Fibroblast of lung (primary cell): ENCODE data around the gene PIP5KL1. TPM values are rescaled to one million over a fixed set of nuclear protein-coding genes. Genes with fewer than 3 reads are reported as not detected.

Experiments used
- DNase-seq, 2 donors: peaks; one replicate each; pipeline versions ENCODE4 v3.0.0 to v3.0.0-alpha.2; 2010; ENCODE audit warnings: low read depth in 2 of 2
- H2AFZ ChIP-seq: 2 replicates; pipeline ENCODE4 v1.5.1; 2012; ENCODE audit warnings: low read length, control low read depth, inconsistent platforms
- H3K27ac ChIP-seq: 2 replicates; pipeline ENCODE4 v1.5.1; 2011; ENCODE audit warnings: low read length, control low read depth; ENCODE audit not compliant: insufficient read depth
- H3K27me3 ChIP-seq: 2 replicates; pipeline ENCODE4 v1.5.1; 2011; ENCODE audit warnings: mild to moderate bottlenecking, low read length; ENCODE audit not compliant: control insufficient read depth, insufficient read depth
- H3K36me3 ChIP-seq: 2 replicates; pipeline ENCODE4 v1.5.1; 2011; ENCODE audit warnings: low read length; ENCODE audit not compliant: control insufficient read depth, insufficient read depth
- H3K4me1 ChIP-seq: 2 replicates; pipeline ENCODE4 v1.5.1; 2011; ENCODE audit warnings: low read length; ENCODE audit not compliant: control insufficient read depth, insufficient read depth; ENCODE audit errors: extremely low read depth
- H3K4me2 ChIP-seq: 2 replicates; pipeline ENCODE4 v1.5.1; 2011; ENCODE audit warnings: low read length, control low read depth; ENCODE audit not compliant: insufficient read depth; ENCODE audit errors: extremely low read depth
- H3K4me3 ChIP-seq, 4 experiments: fragments of 200-600 bp in 1 of 4; sonication (generic) in 1 of 4; replicated peaks in 1 of 4; 2 replicates each; pipeline ENCODE4 v1.5.1; 2011 to 2016; ENCODE audit warnings: low read length in 4 of 4, low read depth in 3 of 4, mild to moderate bottlenecking in 3 of 4, control low read depth in 2 of 4, inconsistent platforms in 1 of 4, mixed read lengths in 1 of 4; ENCODE audit not compliant: insufficient read depth in 1 of 4; ENCODE audit errors: control extremely low read depth in 1 of 4
- H3K79me2 ChIP-seq: 2 replicates; pipeline ENCODE4 v1.5.1; 2012; ENCODE audit warnings: mild to moderate bottlenecking, low read length, inconsistent platforms; ENCODE audit not compliant: control insufficient read depth, insufficient read depth
- H3K9ac ChIP-seq: 2 replicates; pipeline ENCODE4 v1.5.1; 2011; ENCODE audit warnings: mild to moderate bottlenecking, low read length, control low read depth; ENCODE audit not compliant: insufficient read depth
- H3K9me3 ChIP-seq: 2 replicates; pipeline ENCODE4 v1.5.1; 2012; ENCODE audit warnings: low read depth, low read length; ENCODE audit not compliant: control insufficient read depth, insufficient read depth
- H4K20me1 ChIP-seq: 2 replicates; pipeline ENCODE4 v1.5.1; 2011; ENCODE audit warnings: low read length; ENCODE audit not compliant: control insufficient read depth, insufficient read depth; ENCODE audit errors: extremely low read depth
- EZH2 ChIP-seq: IDR thresholded peaks from 2 replicates; pipeline ENCODE4 v1.5.1; 2012; ENCODE audit warnings: low read length, control low read depth, mild to moderate bottlenecking; ENCODE audit errors: missing control alignments
- polyA plus RNA-seq, 2 donors: library from polyadenylated mRNA; depleted of rRNA in 1 of 2; stranded (reverse) in 1 of 2; unstranded in 1 of 2; fragments of >200 nt; gene quantifications; 2 replicates each; pipeline ENCODE4 v1.2.1, GENCODE V29; 2011 to 2012; ENCODE audit warnings: missing spikeins in 1 of 2
- total RNA-seq: library from RNA; depleted of rRNA; stranded (reverse); fragments of >200 nt; gene quantifications from 2 replicates; pipeline ENCODE4 v1.2.1, GENCODE V29; 2014
- TF ChIP-seq, protein P1 (sequence below), 2 donors: IDR thresholded peaks in 1 of 2; conservative IDR thresholded peaks in 1 of 2; 1 replicate in 1 of 2; 2 replicates in 1 of 2; pipeline ENCODE4 v1.5.1; 2011 to 2012; ENCODE audit warnings: low read length in 2 of 2, control low read depth in 1 of 2, inconsistent platforms in 1 of 2, low read depth in 1 of 2, mild to moderate bottlenecking in 1 of 2

Gene PIP5KL1
- total and polyA plus RNA-seq, 2 donors (not counting 1 experiment from before 2014, with no cell fraction given), result 1.9 to 2.5 TPM

DNA sequence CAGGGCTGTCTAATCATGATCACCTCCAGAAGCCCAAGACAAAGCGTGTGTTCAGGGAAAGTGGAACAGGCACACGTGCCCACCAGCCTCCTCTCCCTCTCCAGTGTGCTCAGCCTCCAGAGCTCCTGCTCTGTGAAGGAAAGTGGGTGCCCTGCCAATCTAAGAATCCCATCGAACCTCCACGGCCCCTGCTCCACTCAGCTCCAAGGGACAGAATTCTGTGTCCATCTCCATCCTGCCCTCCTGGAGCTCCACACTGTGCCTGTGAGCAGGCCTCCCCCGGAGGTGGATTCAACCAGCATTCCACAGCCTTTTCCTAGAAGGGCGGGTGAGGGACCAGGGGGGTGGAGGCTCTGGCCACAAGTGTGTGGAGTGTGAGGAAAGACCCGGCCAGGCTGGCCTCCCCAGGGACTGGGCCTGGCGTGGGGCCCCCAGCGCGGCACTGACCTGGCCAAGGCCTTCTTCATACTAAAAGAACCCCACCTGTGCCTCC, 44.2 kb upstream of the PIP5KL1 start:
- Histone ChIP-seq H3K36me3 (no peaks in the 10 kb centered on the region), H3K4me2 (peak overlapping the region; percentile 27), H4K20me1 (no peaks in the 10 kb centered on the region), H3K9ac (no peak overlapping the region), H3K79me2 (peaks cover 75% of the 10 kb centered on the region), H3K4me3 (no peak overlapping the region), H3K4me1 (peaks cover 27% of the 10 kb centered on the region), H3K27me3 (no peaks in the 10 kb centered on the region), H3K27ac (no peak overlapping the region), H2AFZ (no peak overlapping the region), H3K9me3 (no peaks in the 10 kb centered on the region)
- peak in 1 of 2 donors; percentile 27 for DNase-seq
- TF ChIP-seq EZH2, result no peak
- TF ChIP-seq, protein P1, sequence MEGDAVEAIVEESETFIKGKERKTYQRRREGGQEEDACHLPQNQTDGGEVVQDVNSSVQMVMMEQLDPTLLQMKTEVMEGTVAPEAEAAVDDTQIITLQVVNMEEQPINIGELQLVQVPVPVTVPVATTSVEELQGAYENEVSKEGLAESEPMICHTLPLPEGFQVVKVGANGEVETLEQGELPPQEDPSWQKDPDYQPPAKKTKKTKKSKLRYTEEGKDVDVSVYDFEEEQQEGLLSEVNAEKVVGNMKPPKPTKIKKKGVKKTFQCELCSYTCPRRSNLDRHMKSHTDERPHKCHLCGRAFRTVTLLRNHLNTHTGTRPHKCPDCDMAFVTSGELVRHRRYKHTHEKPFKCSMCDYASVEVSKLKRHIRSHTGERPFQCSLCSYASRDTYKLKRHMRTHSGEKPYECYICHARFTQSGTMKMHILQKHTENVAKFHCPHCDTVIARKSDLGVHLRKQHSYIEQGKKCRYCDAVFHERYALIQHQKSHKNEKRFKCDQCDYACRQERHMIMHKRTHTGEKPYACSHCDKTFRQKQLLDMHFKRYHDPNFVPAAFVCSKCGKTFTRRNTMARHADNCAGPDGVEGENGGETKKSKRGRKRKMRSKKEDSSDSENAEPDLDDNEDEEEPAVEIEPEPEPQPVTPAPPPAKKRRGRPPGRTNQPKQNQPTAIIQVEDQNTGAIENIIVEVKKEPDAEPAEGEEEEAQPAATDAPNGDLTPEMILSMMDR (conservative IDR thresholded peaks at IDR 0.05 in 1 of 2, IDR thresholded peaks at IDR 0.05 in 1 of 2; ENCODE audit: low read depth in 1 of 2, low read length in 2 of 2), result no peak

DNA sequence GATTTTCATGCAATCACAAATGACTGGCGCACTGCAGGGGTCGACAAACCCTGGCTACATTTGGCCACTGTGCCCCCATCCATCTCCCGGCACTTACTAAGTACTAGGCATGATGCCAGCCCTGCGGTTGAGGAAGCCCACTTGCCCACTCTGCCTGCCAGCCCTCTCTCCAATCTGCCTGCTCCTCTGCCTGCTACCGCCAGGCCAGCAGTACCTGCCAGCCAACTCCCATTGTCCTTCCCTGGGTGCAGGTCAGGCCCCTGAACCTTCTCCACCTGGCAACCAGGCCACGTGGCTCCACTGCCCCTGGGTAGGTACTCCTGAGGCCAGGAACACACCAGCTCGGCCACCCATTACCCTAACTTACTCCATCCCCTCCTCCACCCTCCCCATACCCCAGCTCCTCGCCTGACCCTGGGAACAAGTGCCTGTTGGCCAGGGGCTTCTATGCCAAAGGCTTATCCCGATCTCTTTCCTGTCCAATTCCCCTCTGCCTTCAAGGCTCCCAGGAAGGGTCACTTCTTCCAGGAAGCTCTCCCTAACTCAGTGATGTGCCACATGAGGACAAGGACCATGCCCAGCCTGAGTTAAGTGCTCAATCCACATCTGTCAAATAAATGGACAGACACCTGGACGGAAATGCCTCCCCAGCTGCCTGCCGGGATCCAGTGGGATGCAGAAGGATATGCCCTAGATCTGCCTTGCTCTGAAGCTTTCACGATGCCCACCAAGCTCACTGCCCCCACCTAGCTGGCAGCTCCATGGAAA, 43.6 kb upstream of the PIP5KL1 start:
- H2AFZ ChIP-seq, result no peak overlapping the region
- no peaks in the 10 kb centered on the region for H3K9me3 ChIP-seq
- peaks cover 71% of the 10 kb centered on the region for H3K79me2 ChIP-seq
- TF ChIP-seq, protein P1 (conservative IDR thresholded peaks at IDR 0.05 in 1 of 2, IDR thresholded peaks at IDR 0.05 in 1 of 2; ENCODE audit: low read depth in 1 of 2, low read length in 2 of 2), result no peak
- TF ChIP-seq EZH2, result no peak
- peaks cover 33% of the 10 kb centered on the region for H3K4me1 ChIP-seq
- no peaks in the 10 kb centered on the region for H3K36me3 ChIP-seq
- H3K27me3 ChIP-seq, result no peaks in the 10 kb centered on the region
- no peak overlapping the region for H3K27ac ChIP-seq
- no peak overlapping the region for H3K9ac ChIP-seq
- H3K4me3 ChIP-seq, result no peak overlapping the region
- H3K4me2 ChIP-seq, result peak overlapping the region; percentile 27
- DNase-seq, result no peak
- no peaks in the 10 kb centered on the region for H4K20me1 ChIP-seq

DNA sequence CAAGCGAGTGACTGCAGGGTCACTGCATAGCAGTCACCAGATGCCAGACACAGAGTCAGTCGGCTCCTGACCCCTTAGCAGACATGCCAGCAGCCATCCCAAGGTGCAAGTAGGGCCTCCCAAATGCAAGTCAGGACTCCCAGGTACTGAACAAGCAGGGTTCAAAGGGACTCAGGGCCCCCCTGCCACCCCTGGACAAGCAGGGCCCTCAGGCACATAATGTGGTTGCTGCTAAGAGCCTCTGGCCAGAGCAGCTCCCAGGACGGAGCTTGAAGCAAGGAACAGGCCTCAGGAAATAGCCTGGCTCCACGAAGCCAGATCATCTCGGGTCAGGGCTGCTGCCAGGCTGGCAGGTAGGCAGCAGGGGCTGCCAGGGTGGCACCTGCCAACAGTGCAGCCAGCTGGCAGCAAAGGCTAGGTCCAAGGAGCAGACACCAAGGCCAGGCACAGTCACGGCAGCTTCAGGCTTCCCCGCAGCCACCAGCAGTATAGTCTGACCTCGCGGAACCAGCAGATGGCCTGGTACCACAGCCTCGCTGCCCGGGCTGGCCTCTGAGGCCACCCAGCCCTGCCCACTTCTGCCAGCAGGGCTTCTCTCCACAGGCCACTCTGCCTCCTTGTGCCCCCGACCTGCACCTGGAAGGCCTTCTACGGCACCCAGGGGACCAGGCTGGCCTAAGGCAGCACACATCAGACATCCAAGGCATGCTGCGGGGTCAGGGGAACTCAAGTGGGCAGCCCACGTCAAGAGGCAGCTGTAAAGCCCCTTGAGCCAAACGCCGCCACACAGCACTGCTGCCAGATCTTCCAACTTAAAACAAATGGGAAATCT, 42.8 kb upstream of the PIP5KL1 start:
- no peaks in the 10 kb centered on the region for H3K36me3 ChIP-seq
- no peaks in the 10 kb centered on the region for H3K9me3 ChIP-seq
- no peak overlapping the region for H3K4me3 ChIP-seq
- no peak for DNase-seq
- no peak overlapping the region for H3K4me2 ChIP-seq
- H3K79me2 ChIP-seq, result peaks cover 64% of the 10 kb centered on the region
- peaks cover 39% of the 10 kb centered on the region for H3K4me1 ChIP-seq
- no peak overlapping the region for H3K9ac ChIP-seq
- no peaks in the 10 kb centered on the region for H3K27me3 ChIP-seq
- no peaks in the 10 kb centered on the region for H4K20me1 ChIP-seq
- no peak overlapping the region for H2AFZ ChIP-seq
- no peak overlapping the region for H3K27ac ChIP-seq
- TF ChIP-seq EZH2, result no peak
- TF ChIP-seq, protein P1 (conservative IDR thresholded peaks at IDR 0.05 in 1 of 2, IDR thresholded peaks at IDR 0.05 in 1 of 2; ENCODE audit: low read depth in 1 of 2, low read length in 2 of 2), result no peak
